Measurements from ENCODE around the gene NTPCR. TPM values are rescaled to one million over a fixed set of nuclear protein-coding genes. Genes with fewer than 3 reads are reported as not detected.

The NTPCR gene
- total RNA-seq, 1 donor from 2014 or later = 19.2 TPM

- Mint-ChIP-seq H3K36me3 (ENCODE audit: low read depth) (peaks cover 27% of the 10 kb centered on the region), H3K4me3 (no peak overlapping the region), H3K4me1 (no peaks in the 10 kb centered on the region), H3K27me3 (no peaks in the 10 kb centered on the region), H3K9me3 (peaks cover 5% of the 10 kb centered on the region), H3K27ac (no peak overlapping the region)
- no peak for TF ChIP-seq CTCF (IDR thresholded peaks at IDR 0.05)
- DNase-seq (no peak), ATAC-seq (ENCODE audit: low read depth) (no peak)
- ChIA-PET CTCF (no interaction called here), POLR2A (no interaction called here)
- intact Hi-C loops (cut with micrococcal nuclease) = no loop called here
Observed at GRCh38 chr1:232988572-232989040, 38.2 kb downstream of the NTPCR start.

- ChIA-PET CTCF (no interaction called here), POLR2A (no interaction called here)
- H3K36me3 Mint-ChIP-seq (ENCODE audit: low read depth) = peaks cover 43% of the 10 kb centered on the region
- intact Hi-C loops (cut with micrococcal nuclease) = no loop called here
- DNase-seq (no peak), ATAC-seq (ENCODE audit: low read depth) (no peak)
- H3K9me3 Mint-ChIP-seq = peaks cover 16% of the 10 kb centered on the region
- TF ChIP-seq CTCF (IDR thresholded peaks at IDR 0.05) = no peak
- no peak overlapping the region for H3K4me3 Mint-ChIP-seq
- H3K27me3 Mint-ChIP-seq = no peaks in the 10 kb centered on the region
- no peak overlapping the region for H3K27ac Mint-ChIP-seq
- H3K4me1 Mint-ChIP-seq = no peaks in the 10 kb centered on the region
Observed at GRCh38 chr1:232990176-232991128, 40.0 kb downstream of the NTPCR start.

GRCh38 chr1:232991238-232991637 is 40.8 kb downstream of the NTPCR start:
- no peaks in the 10 kb centered on the region for H3K4me1 Mint-ChIP-seq
- no peak for TF ChIP-seq CTCF (IDR thresholded peaks at IDR 0.05)
- H3K27ac Mint-ChIP-seq = no peak overlapping the region
- no peak for DNase-seq
- H3K36me3 Mint-ChIP-seq (ENCODE audit: low read depth) = peaks cover 50% of the 10 kb centered on the region
- H3K27me3 Mint-ChIP-seq = no peaks in the 10 kb centered on the region
- CTCF ChIA-PET = no interaction called here
- intact Hi-C loops (cut with micrococcal nuclease) = no loop called here
- POLR2A ChIA-PET = no interaction called here
- H3K4me3 Mint-ChIP-seq = no peak overlapping the region
- peaks cover 16% of the 10 kb centered on the region for H3K9me3 Mint-ChIP-seq
- ATAC-seq (ENCODE audit: low read depth) = no peak

GRCh38 chr1:232992227-232992626 is 41.8 kb downstream of the NTPCR start:
- Mint-ChIP-seq H3K9me3 (peaks cover 16% of the 10 kb centered on the region), H3K27ac (no peak overlapping the region), H3K4me1 (no peaks in the 10 kb centered on the region), H3K4me3 (no peak overlapping the region), H3K36me3 (ENCODE audit: low read depth) (peaks cover 58% of the 10 kb centered on the region), H3K27me3 (no peaks in the 10 kb centered on the region)
- ChIA-PET CTCF (no interaction called here), POLR2A (no interaction called here)
- intact Hi-C loops (cut with micrococcal nuclease) = no loop called here
- ATAC-seq (ENCODE audit: low read depth) (no peak), DNase-seq (no peak)
- TF ChIP-seq CTCF (IDR thresholded peaks at IDR 0.05) = no peak

GRCh38 chr1:232993555-232993954 is 43.1 kb downstream of the NTPCR start:
- peaks cover 72% of the 10 kb centered on the region for H3K36me3 Mint-ChIP-seq (ENCODE audit: low read depth)
- no peak for ATAC-seq (ENCODE audit: low read depth)

More at GRCh38 chr1:232993555-232993954, 43.1 kb downstream of the NTPCR start:
- H3K27me3 Mint-ChIP-seq = no peaks in the 10 kb centered on the region
- POLR2A ChIA-PET = no interaction called here
- H3K27ac Mint-ChIP-seq = no peak overlapping the region
- H3K4me1 Mint-ChIP-seq = no peaks in the 10 kb centered on the region
- CTCF ChIA-PET = no interaction called here
- no peak for TF ChIP-seq CTCF (IDR thresholded peaks at IDR 0.05)
- intact Hi-C loops (cut with micrococcal nuclease) = no loop called here
- DNase-seq = no peak
- H3K4me3 Mint-ChIP-seq = no peak overlapping the region
- peaks cover 16% of the 10 kb centered on the region for H3K9me3 Mint-ChIP-seq

Data from activated B cell treated with CpG ODN at 0.5 μM for 24 hours (primary cell).